ENCODE results near the gene RPH3AL.
"Not testable (repeated sequence)": the region's sequence is repeated elsewhere in the genome, so short reads cannot be mapped to it uniquely, and the experiment has no call there.

RPH3AL gene

GRCh38 chr17:199806-200545 lies 152.6 kb downstream of the RPH3AL start:
- H3K4me3 ChIP-seq (ENCODE audit: low read depth, low read length) = no peak overlapping the region
- DNase-seq (ENCODE audit: low read depth) = no peak
- TF ChIP-seq POLR2A (IDR thresholded peaks at IDR 0.05; ENCODE audit: extremely low read depth, insufficient read length) (no peak), MAX (IDR thresholded peaks at IDR 0.05; ENCODE audit: low read depth, low read length) (no peak), CTCF (IDR thresholded peaks at IDR 0.05; ENCODE audit: low read depth, low read length) (no peak), MYC (IDR thresholded peaks at IDR 0.05; ENCODE audit: low read depth, low read length) (no peak)

GRCh38 chr17:199191-199604 lies 153.4 kb downstream of the RPH3AL start:
- DNase-seq (ENCODE audit: low read depth) = peak; percentile 28
- TF ChIP-seq MYC (IDR thresholded peaks at IDR 0.05; ENCODE audit: low read depth, low read length) (no peak), CTCF (IDR thresholded peaks at IDR 0.05; ENCODE audit: low read depth, low read length) (no peak), MAX (IDR thresholded peaks at IDR 0.05; ENCODE audit: low read depth, low read length) (no peak), POLR2A (IDR thresholded peaks at IDR 0.05; ENCODE audit: extremely low read depth, insufficient read length) (no peak)
- H3K4me3 ChIP-seq (ENCODE audit: low read depth, low read length) = no peak overlapping the region

GRCh38 chr17:198225-198624 lies 154.4 kb downstream of the RPH3AL start:
- not testable (repeated sequence) for H3K4me3 ChIP-seq (ENCODE audit: low read depth, low read length); DNase-seq (ENCODE audit: low read depth)

GRCh38 chr17:197352-197751 lies 155.3 kb downstream of the RPH3AL start:
- no peak overlapping the region for H3K4me3 ChIP-seq (ENCODE audit: low read depth, low read length)
- DNase-seq (ENCODE audit: low read depth) = no peak
- TF ChIP-seq MAX (IDR thresholded peaks at IDR 0.05; ENCODE audit: low read depth, low read length) = no peak
- TF ChIP-seq MYC (IDR thresholded peaks at IDR 0.05; ENCODE audit: low read depth, low read length) = no peak
- no peak for TF ChIP-seq POLR2A (IDR thresholded peaks at IDR 0.05; ENCODE audit: extremely low read depth, insufficient read length)
- TF ChIP-seq CTCF (IDR thresholded peaks at IDR 0.05; ENCODE audit: low read depth, low read length) = no peak

GRCh38 chr17:194828-195602 lies 157.6 kb downstream of the RPH3AL start:
- TF ChIP-seq MAX (IDR thresholded peaks at IDR 0.05; ENCODE audit: low read depth, low read length) = no peak
- no peak for TF ChIP-seq MYC (IDR thresholded peaks at IDR 0.05; ENCODE audit: low read depth, low read length)
- peak; percentile 27 for DNase-seq (ENCODE audit: low read depth)
- no peak overlapping the region for H3K4me3 ChIP-seq (ENCODE audit: low read depth, low read length)

- no peak overlapping the region for H3K4me3 ChIP-seq (ENCODE audit: low read depth, low read length)
- TF ChIP-seq MYC (IDR thresholded peaks at IDR 0.05; ENCODE audit: low read depth, low read length) (no peak), MAX (IDR thresholded peaks at IDR 0.05; ENCODE audit: low read depth, low read length) (no peak), POLR2A (IDR thresholded peaks at IDR 0.05; ENCODE audit: extremely low read depth, insufficient read length) (no peak), CTCF (IDR thresholded peaks at IDR 0.05; ENCODE audit: low read depth, low read length) (no peak)
- DNase-seq (ENCODE audit: low read depth) = no peak
These were observed 158.5 kb downstream of the RPH3AL start for GRCh38 chr17:193841-194806.

All from NB4 (cell line).